Measurements from ENCODE around the gene KHK. TPM values are rescaled to one million over a fixed set of nuclear protein-coding genes. Genes with fewer than 3 reads are reported as not detected.

The KHK gene
- total and polyA plus RNA-seq, 12 donors: 0.32 to 4.6 (median 2.2) TPM

DNA sequence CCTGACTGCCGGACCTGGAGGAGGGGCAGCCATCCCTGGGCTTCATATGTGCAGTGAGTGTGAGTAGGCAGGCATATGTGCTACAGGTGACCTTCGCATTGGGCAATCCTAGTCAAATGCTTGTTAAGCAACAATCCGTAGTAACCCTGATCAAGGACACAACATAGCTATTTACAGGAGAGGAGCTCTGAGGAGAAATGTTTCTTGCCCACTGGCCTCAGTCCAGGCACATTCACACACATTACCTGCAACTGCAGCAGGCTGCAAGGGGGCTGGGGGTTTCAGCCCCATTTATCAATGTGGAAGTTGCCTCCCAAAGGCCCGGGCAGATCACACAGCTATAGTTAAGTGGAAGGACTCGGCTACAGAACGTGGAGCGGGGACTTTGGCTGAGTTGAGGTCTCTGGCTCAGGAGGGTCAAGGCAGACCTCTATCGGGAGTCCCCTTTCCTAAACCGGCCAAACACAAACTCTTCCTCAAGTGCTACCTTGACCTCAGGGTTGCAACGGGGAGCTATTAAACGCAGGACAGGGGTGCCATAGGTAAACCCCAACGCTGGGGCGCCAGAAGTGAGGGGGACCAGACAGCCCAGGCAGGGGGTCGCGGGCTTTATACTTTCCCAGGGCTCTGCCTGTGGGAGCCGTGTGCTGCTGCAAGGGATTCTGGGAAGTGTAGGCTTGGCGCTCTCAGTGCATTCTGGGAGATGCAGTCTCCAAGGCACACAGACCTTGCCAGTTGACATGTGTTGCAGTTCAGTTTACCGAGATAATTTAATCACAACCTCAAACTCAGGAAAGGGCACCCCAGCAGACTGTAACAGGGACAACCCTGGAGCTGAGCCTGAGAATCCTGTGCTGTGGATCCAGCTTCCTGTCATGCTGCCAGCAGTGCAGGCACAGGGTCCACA lies 9.4 kb downstream of the KHK start:
- peak overlapping the region in 9 of 10 donors; percentile 12 to 48 (median 42) for H3K4me3 ChIP-seq
- TF ChIP-seq, protein P1, sequence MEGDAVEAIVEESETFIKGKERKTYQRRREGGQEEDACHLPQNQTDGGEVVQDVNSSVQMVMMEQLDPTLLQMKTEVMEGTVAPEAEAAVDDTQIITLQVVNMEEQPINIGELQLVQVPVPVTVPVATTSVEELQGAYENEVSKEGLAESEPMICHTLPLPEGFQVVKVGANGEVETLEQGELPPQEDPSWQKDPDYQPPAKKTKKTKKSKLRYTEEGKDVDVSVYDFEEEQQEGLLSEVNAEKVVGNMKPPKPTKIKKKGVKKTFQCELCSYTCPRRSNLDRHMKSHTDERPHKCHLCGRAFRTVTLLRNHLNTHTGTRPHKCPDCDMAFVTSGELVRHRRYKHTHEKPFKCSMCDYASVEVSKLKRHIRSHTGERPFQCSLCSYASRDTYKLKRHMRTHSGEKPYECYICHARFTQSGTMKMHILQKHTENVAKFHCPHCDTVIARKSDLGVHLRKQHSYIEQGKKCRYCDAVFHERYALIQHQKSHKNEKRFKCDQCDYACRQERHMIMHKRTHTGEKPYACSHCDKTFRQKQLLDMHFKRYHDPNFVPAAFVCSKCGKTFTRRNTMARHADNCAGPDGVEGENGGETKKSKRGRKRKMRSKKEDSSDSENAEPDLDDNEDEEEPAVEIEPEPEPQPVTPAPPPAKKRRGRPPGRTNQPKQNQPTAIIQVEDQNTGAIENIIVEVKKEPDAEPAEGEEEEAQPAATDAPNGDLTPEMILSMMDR (IDR thresholded peaks at IDR 0.05): no peak
- WGBS, 2 donors: 25 to 29% methylated on average over 18 of the region's 18 CpGs
- H3K27ac ChIP-seq: peak overlapping the region in 6 of 10 donors; percentile 37 to 68 (median 57)
- H3K27me3 ChIP-seq: no peaks in the 10 kb centered on the region
- peak; percentile 52 to 64 for DNase-seq
- H3K36me3 ChIP-seq: peaks cover 0 to 5% (median 0%) of the 10 kb centered on the region in 9 donors
- peaks cover 0 to 14% (median 12%) of the 10 kb centered on the region in 9 donors for H3K4me1 ChIP-seq
- intact Hi-C loops (cut with DNase I): loop anchor here in 8 of 10 donors (5.0 to 10.0 kb wide), 7 partner anchors 36 to 209 kb away; partner anchors contain the start of genes TRIM54 (in 3 of the 8), UCN (in 2 of the 8) and PREB (in 1 of the 8)
- ATAC-seq: peak; percentile 76 to 87 (median 84)
- no peaks in the 10 kb centered on the region for H3K9me3 ChIP-seq

DNA sequence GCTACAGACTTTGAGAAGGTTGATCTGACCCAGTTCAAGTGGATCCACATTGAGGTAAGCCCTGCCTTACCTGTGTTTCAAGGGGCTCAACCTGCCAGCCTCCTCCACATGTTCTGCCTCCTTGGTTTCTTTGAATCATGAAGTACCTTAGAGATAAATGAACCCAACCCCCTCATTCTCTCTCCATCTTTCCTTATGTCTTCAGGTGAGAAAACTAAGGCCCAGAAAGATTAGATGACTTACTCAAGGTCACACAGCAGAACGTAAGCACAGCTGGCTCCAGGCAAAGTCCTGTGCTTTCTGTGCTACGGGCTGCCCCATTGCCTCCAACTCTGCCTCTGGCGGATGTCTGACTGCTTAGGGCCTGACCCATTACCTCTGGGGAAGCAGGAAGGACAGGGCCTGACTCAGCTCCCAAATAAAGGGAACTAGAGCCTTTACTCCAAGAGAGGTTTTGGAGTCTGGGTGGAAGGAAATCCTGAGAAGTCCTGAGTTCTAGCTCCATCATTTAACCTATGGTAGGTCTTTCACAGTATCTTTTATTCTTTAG lies 10.3 kb downstream of the KHK start:
- WGBS, 2 donors: 74 to 79% methylated on average over 3 of the region's 3 CpGs
- peaks cover 0 to 14% (median 12%) of the 10 kb centered on the region in 9 donors for H3K4me1 ChIP-seq
- TF ChIP-seq, protein P1 (IDR thresholded peaks at IDR 0.05): no peak
- H3K36me3 ChIP-seq: peaks cover 0 to 5% (median 0%) of the 10 kb centered on the region in 9 donors
- DNase-seq: no peak
- no peak overlapping the region for H3K4me3 ChIP-seq
- peak overlapping the region in 6 of 10 donors; percentile 15 to 68 (median 57) for H3K27ac ChIP-seq
- intact Hi-C loops (cut with DNase I): loop anchor here in 8 of 10 donors (5.0 to 10.0 kb wide), 7 partner anchors 35 to 208 kb away; partner anchors contain the start of genes TRIM54 (in 3 of the 8), UCN (in 2 of the 8) and PREB (in 1 of the 8)
- H3K9me3 ChIP-seq: no peaks in the 10 kb centered on the region
- no peaks in the 10 kb centered on the region for H3K27me3 ChIP-seq
- ATAC-seq: no peak

DNA sequence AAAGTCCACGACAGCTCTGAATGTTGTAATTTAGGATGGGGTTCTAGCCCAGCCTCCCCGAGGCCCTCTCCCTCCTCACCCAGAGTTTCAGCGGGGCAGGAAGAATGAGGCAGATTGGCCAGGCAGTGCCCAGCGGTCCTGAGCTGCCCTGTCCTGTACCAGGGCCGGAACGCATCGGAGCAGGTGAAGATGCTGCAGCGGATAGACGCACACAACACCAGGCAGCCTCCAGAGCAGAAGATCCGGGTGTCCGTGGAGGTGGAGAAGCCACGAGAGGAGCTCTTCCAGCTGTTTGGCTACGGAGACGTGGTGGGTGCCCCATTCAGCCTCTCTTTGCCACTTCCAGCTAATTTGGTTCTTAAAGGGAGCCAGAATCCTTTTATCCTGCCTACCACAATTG lies 10.8 kb downstream of the KHK start:
- Histone ChIP-seq H3K36me3 (peaks cover 0 to 5% (median 0%) of the 10 kb centered on the region in 9 donors), H3K27ac (no peak overlapping the region), H3K27me3 (no peaks in the 10 kb centered on the region), H3K9me3 (no peaks in the 10 kb centered on the region), H3K4me3 (no peak overlapping the region), H3K4me1 (peaks cover 0 to 14% (median 12%) of the 10 kb centered on the region in 9 donors)
- WGBS, 2 donors: 91% methylated on average over 14 of the region's 14 CpGs
- DNase-seq (no peak), ATAC-seq (no peak)
- intact Hi-C loops (cut with DNase I): loop anchor here in 8 of 10 donors (5.0 to 10.0 kb wide), 7 partner anchors 35 to 207 kb away; partner anchors contain the start of genes TRIM54 (in 3 of the 8), UCN (in 2 of the 8) and PREB (in 1 of the 8)
- TF ChIP-seq, protein P1 (IDR thresholded peaks at IDR 0.05): no peak
